ENCODE measurements around the gene APOBEC3C. TPM values are rescaled to one million over a fixed set of nuclear protein-coding genes. Genes with fewer than 3 reads are reported as not detected.
"Not testable (repeated sequence)": the region's sequence is repeated elsewhere in the genome, so short reads cannot be mapped to it uniquely, and the experiment has no call there.

The APOBEC3C gene
- total RNA-seq, 1 donor from 2014 or later: 93.1 TPM

DNA sequence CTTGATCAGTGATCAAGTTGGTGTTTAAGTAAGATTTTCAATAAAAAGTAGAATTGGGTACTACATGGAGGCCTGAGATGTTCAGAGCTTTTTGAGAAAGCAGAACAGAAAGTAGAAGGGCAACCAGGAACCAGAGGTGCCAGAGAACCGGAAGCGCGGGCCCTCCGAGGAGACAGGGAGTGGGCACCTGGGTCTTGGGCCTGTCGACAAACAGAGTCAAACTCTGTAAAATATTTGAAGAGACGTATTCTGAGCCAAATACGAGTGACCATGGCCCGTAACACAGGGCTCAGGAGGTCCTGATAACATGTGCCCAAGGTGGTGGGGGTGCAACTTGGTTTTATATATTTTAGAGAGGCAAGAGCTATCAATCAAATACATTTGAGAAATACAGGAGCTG, 49.8 kb downstream of the APOBEC3C start:
- H3K9me3 Mint-ChIP-seq; intact Hi-C loops (cut with micrococcal nuclease); H3K4me3 Mint-ChIP-seq (ENCODE audit: low read depth); H3K27me3 Mint-ChIP-seq (ENCODE audit: low read depth); DNase-seq (ENCODE audit: low spot score); H3K36me3 Mint-ChIP-seq (ENCODE audit: low read depth); H3K27ac Mint-ChIP-seq; H3K4me1 Mint-ChIP-seq (ENCODE audit: low read depth): not testable (repeated sequence)

DNA sequence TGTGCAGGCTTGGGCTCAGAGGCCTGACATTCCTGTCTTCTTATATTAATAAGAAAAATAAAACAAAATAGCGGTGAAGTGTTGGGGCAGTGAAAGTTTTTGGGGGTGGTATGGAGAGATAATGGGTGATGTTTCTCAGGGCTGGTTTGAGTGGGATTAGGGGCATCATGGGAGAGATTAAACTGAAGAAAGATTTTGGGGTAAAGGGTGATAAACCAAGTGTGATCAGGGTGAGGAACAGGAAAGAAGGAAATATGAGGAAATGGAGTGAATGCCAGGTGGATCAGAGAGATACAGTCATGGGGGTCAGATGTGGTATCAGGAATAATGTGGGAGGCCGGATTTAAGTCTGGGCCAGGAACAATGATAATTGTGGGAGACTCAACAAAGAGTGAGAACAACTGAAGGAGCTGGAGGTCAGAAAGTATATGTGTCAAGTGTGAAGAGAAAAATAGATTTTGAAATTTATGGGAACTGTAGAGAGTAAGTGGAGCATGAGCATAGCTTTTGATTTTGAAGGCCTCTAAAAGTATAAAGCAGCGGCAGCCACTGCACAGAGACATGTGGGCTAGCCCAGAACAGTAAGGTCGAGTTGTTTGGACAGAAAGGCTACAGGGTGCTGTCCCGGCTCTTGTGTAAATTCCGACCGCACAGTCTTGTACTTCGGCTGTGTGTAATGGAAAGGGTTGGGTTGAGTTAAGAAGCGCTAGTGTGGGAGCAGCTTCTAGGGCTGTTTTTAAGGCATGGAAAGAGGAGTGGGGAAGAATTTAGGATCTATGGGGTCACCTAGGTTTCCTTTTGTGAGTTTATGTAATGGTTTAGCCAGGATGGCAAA, 52.6 kb downstream of the APOBEC3C start:
- H3K4me3 Mint-ChIP-seq (ENCODE audit: low read depth); H3K27me3 Mint-ChIP-seq (ENCODE audit: low read depth); DNase-seq (ENCODE audit: low spot score); intact Hi-C loops (cut with micrococcal nuclease); H3K27ac Mint-ChIP-seq; H3K4me1 Mint-ChIP-seq (ENCODE audit: low read depth); H3K36me3 Mint-ChIP-seq (ENCODE audit: low read depth); H3K9me3 Mint-ChIP-seq: not testable (repeated sequence)

DNA sequence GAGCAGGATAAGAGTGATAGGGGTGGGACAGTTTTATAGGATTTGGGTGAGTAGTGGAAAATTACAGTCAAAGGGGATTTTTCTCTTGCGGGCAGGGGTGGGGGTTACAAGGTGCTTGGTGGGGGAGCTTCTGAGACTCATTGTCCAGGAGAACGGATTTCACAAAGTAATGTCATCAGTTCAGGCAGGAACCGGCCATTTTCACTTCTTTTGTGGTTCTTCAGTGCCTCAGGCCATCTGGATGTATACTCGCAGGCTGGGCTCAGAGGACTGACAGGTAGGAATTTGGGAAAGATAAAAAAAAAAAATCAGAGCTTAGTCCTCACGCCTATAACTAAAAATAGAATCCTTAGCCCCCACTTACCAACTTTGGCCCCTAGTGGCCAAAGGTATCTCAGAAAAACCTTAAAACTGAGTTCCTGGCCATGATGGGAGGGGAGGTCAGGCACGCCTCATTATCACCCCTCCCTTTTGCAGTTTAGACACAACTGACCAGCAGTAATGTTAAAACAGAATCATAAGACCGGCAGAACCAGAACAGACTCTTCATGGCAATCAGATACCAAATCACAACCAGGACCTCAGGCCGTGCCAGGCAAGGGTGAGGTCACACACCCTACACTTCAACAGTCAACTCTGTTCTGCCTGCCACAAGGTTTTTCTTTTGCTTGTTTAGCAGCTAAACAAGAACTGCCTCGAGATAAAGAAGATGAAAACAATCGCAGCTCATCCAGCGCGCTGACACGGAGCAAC, 54.2 kb downstream of the APOBEC3C start:
- no peaks in the 10 kb centered on the region for H3K9me3 Mint-ChIP-seq
- no peak overlapping the region for H3K4me3 Mint-ChIP-seq (ENCODE audit: low read depth)
- H3K4me1 Mint-ChIP-seq (ENCODE audit: low read depth): peaks cover 3% of the 10 kb centered on the region
- DNase-seq (ENCODE audit: low spot score): no peak
- intact Hi-C loops (cut with micrococcal nuclease): no loop called here
- no peak overlapping the region for H3K27ac Mint-ChIP-seq
- peaks cover 1% of the 10 kb centered on the region for H3K27me3 Mint-ChIP-seq (ENCODE audit: low read depth)
- H3K36me3 Mint-ChIP-seq (ENCODE audit: low read depth): no peaks in the 10 kb centered on the region

Other genes starting within 250 kb of the APOBEC3C start
- gene DNAL4, start 220.1 kb upstream of the APOBEC3C start, total RNA-seq: 4.7 and 6.1 TPM in 2 replicates
- gene NPTXR, start 170.2 kb upstream of the APOBEC3C start, total RNA-seq: 1.4 and 1.7 TPM in 2 replicates
- 117 and 120 TPM in 2 replicates for gene CBX6, start 142.0 kb upstream of the APOBEC3C start, total RNA-seq
- not detected in 2 replicates for gene APOBEC3A, start 56.6 kb upstream of the APOBEC3C start, total RNA-seq
- 17.0 and 17.2 TPM in 2 replicates for gene APOBEC3B, start 31.9 kb upstream of the APOBEC3C start, total RNA-seq
- 29.7 and 31.2 TPM in 2 replicates for gene APOBEC3D, start 6.9 kb downstream of the APOBEC3C start, total RNA-seq
- 23.8 and 24.1 TPM in 2 replicates for gene APOBEC3F, start 26.6 kb downstream of the APOBEC3C start, total RNA-seq
- gene APOBEC3G, start 63.0 kb downstream of the APOBEC3C start, total RNA-seq: 61.4 and 63.7 TPM in 2 replicates
- gene APOBEC3H, start 83.0 kb downstream of the APOBEC3C start, total RNA-seq: 7.3 and 8.3 TPM in 2 replicates
- gene CBX7, start 138.4 kb downstream of the APOBEC3C start, total RNA-seq: 11.6 and 11.8 TPM in 2 replicates
- 3.3 and 4.2 TPM in 2 replicates for gene PDGFB, start 230.7 kb downstream of the APOBEC3C start, total RNA-seq